Activated gamma-delta T cell (primary cell): ENCODE data around the gene LENG1.
A peak's percentile ranks its signal among the peaks of the same experiment; 100 is the strongest.
"Not testable (repeated sequence)": the region's sequence is repeated elsewhere in the genome, so short reads cannot be mapped to it uniquely, and the experiment has no call there.

ENCODE experiments used
- DNase-seq: peaks from one replicate; lab custom pipeline; 2025; lab: John Stamatoyannopoulos, UW

LENG1 gene

DNA sequence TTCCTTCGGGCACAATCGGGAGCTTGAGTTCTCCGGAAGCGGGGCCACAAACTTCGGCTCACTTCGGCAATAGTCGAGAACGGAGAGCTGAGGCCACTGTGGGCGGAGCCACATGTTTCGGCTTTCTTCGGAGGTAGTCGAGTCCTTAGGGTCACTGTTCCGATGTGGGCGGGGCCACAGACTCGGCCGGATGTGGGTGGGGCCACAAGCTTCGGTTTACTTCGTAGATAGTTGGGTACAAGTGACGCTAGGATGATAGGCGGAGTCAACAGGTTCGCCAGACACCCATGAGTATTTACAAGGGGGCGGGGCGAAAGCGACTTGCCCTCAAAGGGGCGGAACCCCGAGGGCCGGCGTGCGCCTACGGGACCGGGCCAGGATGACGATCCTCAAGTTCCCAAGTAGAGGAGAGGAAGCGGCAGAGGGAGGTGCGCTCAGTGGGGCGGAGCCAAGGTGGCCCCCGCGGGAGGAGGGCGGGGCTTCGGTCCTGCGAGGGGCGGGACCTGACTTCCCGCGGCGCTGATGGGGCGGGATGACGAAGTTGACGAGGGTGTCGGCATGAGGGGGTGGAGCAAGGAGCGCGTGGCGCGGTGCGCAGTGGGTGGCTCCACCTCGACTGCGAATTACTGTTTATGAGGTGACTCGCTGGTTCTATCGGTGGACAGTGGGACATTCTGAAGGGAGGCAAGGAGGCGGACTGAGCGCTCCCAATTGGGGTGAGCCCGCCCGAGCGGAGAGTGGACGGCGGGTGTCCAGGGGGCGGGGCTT, 30.4 kb upstream of the LENG1 start:
- peak; percentile 99 for DNase-seq

DNA sequence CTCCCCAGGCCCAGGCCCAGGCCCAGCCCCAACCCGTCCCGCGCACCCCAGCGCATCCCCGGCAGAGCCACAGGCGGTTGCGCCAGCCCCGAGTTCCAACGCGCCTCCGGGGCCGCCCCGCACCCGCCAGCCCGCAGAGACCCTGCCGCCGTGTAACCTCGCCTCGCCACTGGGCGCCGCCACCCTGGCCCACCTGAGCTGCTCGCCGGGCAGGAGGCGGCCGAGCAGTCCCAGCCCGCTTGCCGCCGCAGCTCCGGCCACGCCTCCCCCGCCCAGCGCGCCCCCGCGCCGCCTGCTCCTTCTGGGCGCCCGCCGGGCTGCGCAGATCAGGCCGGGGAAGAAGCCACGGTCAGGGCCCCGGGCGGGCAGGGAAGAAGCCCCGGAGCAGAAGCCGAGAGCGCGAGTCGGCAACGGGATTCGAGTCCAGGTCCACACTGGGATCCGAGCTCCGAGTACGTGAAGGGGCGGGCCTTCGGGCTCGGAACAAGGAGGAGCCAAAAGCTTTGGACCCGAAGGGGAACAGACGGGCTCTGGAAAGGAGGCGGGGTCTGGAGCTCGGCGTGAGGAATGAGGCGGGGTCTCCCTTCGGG, 29.7 kb upstream of the LENG1 start, which contains the start of gene MBOAT7:
MBOAT7 (minus strand) TSS at position 436 of the 590 bp plus-strand sequence. CDS start 1,072 bp downstream, outside the sequence.
- DNase-seq = peak; percentile 73

DNA sequence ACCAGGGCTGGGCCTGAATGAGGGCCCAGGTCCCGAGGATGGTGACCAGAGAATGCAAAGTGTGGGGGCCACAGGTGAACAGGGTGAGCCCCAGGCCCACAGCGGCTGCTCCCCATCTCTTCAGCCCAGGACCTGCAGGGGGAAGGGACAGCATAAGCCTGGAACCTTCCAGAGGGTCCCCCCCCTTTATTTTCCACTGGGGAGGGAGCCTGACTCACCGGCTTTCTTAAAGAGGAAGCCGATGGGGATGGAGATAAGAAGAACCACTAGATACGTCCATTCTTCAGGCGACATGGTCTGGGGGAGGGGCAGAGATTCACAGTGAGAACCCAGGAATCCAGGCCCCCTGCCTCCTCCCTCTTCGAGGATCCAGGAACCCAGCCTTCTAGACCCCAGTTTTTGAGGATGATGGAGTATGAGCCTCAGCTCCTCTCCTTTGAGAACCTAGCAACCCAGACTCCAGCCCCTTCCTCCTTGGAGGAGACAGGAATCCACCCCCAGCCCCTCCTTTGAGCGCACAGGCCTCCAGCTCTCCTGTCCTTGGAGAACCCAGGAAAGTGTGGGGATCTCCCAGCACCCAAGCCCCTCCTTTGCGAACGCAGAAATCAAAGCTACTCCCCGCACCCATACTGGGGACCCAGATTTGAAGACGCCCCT, 28.8 kb upstream of the LENG1 start:
- no peak for DNase-seq

DNA sequence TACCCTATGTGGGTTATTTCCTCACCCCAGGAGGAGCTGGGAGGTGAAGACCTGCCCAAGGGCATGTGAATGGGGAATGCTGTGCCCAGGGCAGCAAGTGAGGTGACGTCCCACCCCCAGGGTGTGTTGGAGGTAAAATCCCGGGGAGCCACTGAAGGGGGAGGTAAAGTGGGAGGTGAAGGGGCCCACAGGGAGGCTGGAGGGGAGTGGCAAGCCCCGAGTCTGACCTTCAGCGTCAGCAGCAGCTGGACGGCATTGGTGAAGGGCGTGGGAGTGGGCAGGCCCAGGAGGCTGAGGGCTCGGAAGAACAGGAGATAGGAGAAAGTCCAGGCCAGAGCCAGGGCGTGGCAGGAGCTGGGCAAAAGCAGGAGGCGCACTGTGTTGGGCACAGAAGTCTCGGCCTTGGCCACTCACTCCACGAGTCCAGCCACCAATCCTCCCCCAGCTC, 27.4 kb upstream of the LENG1 start:
- DNase-seq = no peak

DNA sequence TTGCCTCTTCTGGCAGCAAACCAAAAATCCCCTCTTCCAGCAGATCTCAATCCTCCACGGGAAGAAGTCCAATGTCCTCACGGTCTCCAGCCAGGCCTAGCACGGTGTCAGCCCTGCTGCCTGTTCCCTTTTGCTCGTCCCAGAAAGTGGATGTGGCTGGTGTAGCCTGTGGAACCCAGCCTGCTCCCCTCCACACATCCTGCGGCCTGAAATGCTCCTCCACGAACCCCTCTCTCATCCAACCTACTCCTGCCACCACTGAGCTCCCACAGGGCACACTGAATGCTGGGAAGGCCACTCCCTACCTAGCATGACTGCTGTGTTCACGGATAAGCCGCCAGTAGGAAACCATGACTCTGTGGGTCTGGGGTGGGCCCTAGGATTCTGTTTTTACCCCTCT, 26.8 kb upstream of the LENG1 start:
- no peak for DNase-seq

DNA sequence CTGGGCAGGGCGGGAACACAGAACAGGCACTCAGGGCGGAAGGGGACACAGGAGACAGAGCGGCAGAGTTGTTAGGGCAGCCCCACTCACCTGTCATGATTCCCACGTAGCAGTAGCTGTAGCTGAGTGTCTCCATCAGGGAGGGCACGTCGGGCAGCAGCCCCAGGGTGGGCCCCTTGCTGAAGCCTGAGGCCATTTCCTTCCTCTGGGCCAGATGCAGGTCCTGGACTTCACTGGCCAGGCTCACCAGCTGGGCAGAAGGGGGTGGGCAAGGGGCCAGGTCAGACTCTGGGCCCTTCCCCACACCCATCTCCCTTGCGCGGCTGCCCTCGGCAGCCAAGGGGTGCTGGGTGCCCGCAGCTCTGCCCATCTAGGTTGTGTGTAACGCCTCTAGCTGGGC, 23.9 kb upstream of the LENG1 start:
- DNase-seq = no peak

DNA sequence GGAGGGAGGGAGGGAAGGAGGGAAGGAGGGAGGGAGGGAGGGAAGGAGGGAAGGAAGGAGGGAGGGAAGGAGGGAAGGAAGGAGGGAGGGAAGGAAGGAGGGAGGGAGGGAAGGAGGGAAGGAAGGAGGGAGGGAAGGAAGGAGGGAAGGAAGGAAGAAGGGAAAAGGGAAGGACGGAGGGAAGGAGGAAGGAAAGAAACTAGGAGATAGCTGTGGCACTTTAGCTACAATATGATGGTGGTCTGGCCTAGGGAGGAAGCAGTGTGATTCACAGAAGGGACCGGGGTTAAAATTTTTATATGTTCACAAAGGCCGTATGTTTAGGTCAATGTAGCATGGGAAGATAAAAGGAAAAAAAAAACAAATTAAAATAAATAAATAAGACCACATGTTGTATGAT, 22.4 kb upstream of the LENG1 start:
- not testable (repeated sequence) for DNase-seq

DNA sequence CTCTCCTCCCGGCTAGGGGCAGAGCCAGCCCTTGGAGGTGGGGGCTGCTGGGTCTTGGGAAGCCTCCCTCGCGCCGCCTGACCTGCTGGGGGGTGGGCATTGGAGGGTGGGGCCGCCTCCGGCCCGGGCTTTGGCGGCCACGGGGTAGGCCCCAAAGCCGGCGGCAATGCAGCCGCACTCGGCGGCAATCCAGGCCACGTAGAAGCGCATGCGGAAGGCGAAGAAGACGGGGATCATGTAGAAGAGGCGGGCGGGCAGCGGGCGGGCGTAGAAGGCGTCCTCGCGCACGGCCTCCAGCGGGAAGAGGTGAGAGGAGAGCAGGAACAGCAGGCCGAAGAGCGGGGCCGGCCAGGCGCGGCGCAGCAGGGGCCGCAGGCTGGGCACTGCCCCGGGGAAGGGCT, 21.2 kb upstream of the LENG1 start:
- no peak for DNase-seq

DNA sequence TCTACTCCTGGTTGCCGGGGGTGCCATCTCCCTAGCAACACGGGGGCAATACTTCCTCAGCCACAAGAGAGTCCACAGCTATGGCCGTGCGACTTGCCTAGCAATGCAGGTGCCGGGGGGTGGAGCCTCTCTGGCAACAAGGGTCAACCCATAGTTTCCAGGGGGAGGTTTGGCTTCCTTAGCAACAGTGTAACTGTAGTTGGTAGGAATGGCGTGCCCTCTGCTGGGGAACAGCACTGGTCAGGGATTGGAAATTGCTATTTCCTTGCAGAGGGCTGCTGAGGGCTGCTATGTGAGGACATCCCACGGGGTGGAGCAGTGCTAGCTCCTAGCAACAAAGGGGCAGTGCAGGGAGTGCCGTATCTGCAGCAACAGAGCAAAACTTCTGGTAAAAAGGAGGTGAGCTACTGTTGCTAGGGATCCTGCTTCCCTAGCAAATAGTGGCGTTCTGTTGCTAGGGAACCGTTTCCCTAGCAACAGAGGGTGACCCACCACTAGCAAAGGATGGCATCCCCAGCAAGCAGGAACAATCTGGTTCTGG, 20.5 kb upstream of the LENG1 start:
- no peak for DNase-seq

DNA sequence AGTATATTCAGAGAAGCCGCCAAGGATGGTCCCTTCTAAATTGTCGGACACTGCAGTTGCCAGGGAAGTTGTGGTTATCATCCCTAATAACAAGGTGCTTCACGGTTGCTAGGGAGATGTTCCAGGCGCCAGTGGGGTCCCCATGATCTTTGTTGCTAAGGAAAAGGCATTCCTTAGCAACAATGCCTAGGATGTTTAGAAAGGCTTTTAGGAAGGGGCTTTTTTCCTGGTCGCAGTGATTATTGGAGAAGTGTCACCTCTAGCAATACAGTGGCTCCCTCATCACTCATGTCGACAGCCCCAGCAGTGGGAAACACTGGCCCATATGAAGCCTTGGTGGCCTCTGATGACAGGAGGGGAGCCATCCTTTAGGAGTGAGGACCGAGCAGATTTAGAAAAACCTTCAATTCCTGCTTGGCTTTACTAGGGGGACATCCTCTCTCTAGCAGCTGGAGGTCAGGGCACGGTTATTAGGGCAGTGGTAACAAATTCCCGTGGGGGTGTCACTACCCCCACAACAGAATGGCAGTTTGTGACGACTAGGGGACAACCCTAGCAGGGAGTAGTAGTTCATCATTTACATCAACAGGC, 19.8 kb upstream of the LENG1 start:
- no peak for DNase-seq

DNA sequence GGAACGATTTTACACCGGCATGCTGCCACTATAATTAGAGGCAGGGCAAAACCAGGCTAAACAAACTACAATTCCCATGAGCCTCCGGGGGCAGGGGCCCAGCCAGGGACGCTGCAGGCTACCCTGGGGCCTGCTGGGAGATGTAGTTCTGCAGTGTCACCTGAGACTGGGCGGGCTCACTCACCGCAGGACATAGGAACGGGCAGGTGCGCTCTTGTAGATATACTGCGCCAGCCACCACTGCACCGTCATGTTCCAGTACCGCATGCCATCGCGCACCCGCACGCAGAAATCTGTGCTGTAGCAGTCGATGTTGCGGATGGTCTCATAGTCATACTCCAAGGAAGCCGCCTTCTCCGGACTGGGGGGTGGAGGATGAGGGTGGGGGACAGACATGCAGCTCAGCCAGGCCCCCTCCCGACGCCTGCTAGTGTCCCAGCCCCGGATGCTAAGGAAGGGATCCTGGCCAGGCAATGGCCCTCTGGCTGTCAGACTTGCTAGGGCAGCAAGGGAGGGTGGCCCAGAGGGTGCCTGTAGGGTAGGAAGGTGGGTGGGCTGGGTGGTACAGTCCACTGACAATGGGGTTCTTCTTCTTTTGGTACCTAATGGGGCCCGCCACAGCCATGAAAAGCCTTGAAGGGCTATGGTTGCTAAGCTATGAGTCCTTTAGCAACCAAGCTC, 19.2 kb upstream of the LENG1 start:
- peak; percentile 18 for DNase-seq

DNA sequence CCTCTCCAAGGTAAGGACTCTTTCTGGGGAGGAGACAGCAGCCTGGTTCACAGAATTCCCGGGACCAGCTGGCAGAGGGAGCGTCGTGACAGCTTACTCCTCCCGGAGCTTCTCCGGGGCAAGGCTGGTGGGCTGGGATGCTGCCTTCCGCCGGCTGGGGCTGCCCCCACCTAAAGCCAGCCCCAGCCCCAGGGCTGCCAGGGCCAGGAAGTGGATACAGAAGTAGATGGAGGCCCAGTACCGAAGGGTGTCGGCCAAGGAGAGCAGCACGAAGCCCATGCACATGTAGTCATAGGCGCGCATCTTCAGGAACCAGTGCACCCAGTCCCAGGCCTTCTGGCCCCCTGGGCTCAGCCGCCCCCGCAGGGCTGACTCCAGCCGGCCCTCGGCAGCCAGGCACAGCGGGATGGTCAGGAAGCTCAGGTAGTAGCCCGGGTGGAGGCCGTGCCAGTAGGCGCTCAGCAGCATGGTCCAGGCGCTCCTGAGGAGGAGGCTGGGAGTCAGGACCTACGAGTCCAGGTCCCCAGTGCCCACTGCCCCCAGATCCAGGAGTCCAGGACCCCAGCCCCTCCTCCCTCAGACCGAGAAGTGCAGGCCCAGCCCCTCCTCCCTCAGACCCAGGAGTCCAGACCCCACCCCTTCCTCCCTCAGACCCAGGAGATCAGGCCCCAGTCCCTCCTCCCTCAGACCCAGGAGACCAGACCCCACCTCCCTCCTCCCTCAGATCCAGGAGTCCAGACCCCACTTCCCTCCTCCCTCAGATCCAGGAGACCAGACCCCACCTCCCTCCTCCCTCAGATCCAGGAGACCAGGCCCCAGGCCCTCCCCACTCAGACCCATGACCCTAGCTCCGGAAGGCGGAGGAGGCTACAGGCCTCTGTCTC, 14.7 kb upstream of the LENG1 start:
- no peak for DNase-seq

DNA sequence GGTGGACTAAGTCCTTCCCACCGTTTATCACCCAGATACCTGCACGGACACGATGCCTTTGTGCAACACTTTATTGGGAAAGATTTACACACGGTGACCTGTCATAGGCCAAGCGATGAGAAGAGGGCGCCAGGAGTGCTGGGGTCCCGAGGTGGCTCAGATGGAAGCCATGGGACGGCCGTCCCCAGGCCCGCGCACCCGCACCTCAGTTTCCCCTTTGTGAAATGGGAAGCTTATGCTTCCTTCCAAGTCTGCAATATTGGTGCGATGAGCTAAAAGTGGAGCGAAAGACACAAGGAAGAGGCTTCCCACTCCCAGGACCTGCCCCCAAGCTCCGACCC, 13.8 kb upstream of the LENG1 start:
- no peak for DNase-seq

DNA sequence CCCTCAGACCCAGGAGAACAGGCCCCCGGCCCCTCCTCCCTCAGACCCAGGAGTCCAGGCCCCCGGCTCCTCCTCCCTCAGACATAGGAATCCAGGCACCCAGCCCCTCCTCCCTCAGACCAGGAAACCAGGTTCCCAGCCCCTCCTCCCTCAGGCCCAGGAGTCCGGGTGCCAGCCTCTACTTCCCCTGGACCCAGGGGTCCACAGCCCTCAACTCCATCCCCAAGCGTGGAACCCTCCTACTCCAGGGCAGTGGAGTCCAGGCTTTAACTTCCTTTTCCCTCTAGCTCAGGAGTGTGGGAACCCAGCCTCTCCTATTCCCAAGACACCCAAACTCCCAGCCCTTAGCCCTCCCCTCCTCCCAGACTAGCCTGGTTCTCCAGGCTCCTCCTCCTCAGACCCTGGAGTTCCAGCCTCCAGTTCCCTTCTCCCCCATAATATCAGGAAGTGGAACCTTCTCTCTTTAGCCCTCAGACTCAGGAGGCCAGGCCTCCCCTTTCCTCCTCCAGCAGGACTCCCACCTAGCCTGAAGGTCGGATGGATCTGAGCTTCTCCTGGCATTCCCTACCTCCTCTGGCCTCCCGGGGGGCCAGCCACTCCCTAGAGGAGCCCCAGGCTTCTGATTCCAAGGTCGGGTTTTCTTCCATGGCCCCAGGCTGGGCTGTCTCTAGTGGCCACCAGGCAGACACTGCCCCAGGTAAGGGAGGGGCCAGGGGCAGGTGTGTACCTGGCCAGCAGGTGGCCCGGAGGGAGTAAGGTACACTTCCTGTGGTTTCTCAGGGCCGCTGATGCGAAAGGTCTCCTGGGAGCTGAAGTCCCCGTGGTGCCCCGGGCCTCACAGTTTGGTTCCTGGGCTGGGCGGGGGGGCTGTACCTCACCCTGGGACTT, 13.2 kb upstream of the LENG1 start, which contains the start of gene TMC4:
TMC4 (minus strand) TSS at position 690 of the 888 bp plus-strand sequence; CDS start at position 647, 43 bp downstream.
- no peak for DNase-seq

DNA sequence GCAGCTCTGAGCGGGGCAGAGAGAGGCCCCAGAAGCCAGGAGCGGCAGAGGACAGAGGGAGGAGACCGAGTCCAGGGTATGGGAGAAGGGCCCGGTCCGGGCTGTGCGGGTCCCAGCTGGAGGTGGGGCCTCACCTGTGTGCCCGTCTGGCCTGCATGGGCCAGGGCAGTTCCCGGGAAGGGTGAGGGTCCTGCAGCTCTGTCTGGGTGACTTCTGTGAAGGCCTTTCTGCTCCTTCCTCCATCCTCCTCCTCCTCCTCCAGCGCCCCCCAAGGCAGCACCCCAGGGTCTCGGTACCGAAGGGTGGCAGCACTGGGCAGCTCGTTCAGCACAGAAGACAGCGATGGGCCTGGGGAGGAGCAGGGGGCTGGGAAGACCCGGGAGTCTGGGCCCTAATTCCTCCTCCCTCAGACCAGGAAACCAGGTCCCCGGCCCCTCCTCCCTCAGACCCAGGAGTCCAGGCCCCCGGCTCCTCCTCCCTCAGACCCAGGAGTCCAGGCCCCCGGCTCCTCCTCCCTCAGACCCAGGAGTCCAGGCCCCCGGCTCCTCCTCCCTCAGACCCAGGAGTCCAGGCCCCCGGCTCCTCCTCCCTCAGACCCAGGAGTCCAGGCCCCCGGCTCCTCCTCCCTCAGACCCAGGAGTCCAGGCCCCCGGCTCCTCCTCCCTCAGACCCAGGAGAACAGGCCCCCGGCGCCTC, 12.4 kb upstream of the LENG1 start:
- DNase-seq = not testable (repeated sequence)

DNA sequence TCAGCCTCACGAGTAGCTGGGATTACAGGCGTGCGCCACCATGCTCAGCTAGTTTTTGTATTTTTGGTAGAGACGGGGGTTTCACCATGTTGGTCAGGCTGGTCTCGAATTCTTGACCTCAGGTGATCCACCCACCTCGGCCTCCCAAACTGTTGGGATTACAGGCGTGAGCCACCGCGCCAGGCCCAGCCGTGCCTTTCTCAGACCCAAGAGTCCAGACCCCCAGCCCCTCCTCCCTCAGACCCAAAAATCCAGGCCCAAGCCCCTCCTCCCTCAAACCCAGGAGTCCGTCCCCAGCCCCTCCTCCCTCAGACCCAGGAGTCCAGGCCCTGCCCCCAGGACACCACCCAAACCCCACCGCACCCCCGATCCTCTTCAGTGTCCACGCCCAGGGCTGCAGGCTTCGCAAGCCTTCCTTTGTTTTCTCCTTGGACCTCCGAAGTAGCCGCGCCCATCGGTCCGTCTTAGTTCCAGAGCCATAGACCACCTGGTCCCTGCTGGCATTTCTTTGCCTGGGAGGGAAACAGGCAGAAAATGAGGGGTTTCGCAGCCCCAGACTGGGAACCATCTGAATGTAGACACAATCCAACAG, 9.7 kb upstream of the LENG1 start:
- no peak for DNase-seq

DNA sequence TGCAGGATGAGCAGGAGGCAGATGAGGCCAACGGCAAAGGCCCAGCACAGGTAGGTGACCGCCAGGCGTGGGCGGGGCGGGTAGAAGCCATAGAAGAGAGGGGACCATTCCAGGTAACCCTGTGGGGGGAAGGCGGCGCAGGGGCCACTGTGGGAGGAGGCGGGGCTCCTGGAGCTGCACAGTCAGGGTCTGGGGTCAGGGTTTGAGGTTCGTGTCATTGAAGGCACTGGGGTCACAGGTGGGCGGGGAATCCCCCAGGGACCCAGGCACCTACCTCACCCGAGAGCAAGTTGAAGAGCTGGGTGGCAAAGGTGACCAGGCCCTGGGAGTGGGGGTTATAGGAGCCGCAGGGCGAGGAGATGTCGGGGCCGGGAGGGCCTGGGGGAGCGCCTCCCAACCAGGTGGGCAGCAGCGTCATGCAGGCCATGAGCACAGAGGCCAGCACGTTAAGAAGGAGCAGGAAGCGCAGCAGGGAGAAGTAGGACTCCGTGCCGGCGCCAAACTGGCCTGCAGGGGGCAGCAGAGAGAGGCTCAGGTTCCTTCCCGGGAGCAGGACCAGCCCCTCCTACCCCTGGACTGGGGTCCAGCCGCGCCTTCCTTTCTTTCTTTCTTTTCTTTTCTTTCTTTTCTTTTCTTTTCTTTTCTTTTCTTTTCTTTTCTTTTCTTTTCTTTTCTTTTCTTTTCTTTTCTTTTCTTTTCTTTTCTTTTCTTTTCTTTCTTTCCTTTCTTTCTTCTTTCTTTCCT, 8.8 kb upstream of the LENG1 start:
- DNase-seq = peak; percentile 66

DNA sequence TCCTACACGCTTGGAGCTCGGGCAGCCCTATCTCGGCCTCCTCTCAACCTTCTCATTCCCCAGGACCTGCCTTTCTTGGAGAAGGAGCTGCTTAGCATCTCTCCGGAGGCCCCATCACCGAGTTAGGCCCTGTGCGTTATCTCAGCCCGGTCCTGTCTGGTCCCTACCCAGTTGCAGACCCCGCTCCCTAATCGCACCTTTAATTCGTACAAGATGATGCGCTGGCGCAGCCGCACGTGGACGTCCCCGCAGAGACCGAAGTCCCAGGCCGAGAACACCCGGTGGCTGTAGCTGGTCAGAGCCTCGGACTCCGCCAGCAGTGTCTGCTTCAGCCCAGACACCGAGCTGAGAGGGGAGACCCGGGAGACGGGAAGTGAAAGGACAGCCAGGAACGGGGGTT, 5.7 kb upstream of the LENG1 start:
- DNase-seq = no peak
